GM21423 (cell line): ENCODE measurements around the gene KAT2B.

Experiments used
- ATAC-seq: cut with Tn5 transposase; IDR thresholded peaks from one replicate; pipeline ENCODE4 v1.9.1; 2021; ENCODE audit warnings: mild to moderate bottlenecking, moderate library complexity; ENCODE audit not compliant: unreplicated experiment

KAT2B gene

GRCh38 chr3:20064796-20065564, 24.7 kb downstream of the KAT2B start:
- ATAC-seq: no peak

- no peak for ATAC-seq
These were observed 25.8 kb downstream of the KAT2B start for GRCh38 chr3:20066079-20066478.

DNA sequence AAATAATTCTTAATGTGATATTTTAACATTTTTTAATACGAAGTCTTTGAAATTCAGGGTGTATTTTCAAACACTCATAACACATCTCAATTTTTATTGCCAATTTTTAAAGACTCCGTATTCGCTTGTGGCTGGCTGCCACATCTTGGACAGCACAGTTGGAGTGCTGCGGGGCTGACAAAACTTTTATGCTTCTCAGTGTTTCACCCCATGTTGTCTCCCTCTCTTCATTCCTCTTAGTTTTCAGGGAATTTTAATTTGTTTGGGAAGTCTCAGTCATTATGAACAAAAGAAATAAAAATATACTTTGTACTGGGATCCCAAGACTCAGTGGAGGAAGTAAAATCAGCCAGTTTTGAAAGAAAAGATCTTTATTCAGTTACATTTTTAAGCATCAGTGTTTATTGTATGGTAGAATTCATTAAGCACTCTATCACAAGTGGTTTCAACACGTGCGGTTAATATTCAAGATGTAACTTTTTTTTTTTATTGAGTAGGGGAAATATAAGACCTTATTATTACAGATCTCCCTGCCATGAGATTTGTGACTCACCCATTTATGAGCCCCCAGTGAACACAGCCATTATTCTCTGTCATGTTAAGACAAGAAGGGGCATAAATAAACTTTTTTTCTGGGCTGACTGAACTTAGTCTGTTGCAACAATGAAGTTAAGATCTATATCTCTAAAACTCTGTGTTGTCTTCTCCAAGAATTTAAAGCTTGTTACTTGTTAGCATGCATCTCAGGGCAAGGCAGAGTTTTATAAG, 26.8 kb downstream of the KAT2B start:
- ATAC-seq: no peak

- ATAC-seq: no peak
These were observed 28.4 kb downstream of the KAT2B start for GRCh38 chr3:20068512-20069177.

DNA sequence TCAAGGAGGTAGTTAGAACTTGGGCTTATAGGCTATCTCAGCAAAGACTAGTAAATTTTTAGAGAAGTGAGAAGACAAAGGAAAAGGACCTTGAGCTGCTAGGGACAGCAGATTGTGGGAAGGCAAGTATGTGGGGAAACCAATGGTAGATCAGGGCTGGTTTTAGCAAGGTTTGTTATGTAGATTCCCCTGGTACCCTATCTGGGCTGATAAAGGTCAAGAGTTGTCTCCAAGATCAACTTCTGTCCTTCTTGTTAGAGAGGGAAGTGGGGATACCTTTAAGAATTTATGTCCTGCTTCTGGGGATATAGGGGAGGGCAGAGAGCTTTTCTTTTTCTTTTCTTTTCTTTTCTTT, 28.9 kb downstream of the KAT2B start:
- ATAC-seq: no peak

DNA sequence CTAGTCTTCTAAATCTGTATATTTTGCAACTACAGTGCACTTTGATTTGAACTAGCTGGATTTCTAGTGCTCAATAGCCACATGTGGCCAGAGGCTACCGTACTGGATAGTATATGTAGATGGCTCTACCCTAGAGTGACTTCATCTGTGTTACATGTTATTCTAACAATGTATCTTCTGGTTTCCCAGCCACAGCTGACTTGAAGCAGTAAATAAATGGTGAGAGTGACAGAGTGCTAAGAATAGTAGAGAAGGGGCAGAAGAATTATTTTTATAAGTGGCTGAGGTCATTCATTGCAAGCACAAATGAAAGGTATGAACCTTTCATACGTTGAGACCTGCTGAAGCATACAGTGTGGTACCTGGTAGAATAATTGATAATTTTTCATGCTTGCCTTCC, 30.9 kb downstream of the KAT2B start:
- ATAC-seq: no peak

GRCh38 chr3:20072422-20072821, 32.2 kb downstream of the KAT2B start:
- no peak for ATAC-seq

DNA sequence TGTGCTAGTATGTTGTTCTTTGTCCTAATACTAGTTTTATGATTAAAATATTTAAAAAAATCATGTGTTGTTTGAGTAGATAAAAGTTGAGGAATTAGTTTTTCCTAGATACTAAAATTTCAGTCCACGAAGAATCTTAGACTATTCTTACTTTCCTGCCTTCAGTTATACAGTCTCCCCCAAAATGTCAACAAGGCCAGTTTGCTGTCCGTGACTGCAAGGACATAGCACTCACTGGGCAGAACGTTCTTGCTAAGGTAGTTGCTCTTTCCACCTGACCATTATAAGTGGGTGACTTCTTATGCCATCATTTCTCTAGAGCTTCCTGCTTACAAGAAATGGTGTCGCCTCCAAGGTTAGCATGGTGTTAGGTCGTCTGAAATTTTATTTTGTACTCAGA, 32.8 kb downstream of the KAT2B start:
- ATAC-seq: no peak

GRCh38 chr3:20073683-20074082, 33.4 kb downstream of the KAT2B start:
- no peak for ATAC-seq

GRCh38 chr3:20074226-20075063, 34.2 kb downstream of the KAT2B start:
- ATAC-seq: no peak

GRCh38 chr3:20075197-20075596, 35.0 kb downstream of the KAT2B start:
- no peak for ATAC-seq

DNA sequence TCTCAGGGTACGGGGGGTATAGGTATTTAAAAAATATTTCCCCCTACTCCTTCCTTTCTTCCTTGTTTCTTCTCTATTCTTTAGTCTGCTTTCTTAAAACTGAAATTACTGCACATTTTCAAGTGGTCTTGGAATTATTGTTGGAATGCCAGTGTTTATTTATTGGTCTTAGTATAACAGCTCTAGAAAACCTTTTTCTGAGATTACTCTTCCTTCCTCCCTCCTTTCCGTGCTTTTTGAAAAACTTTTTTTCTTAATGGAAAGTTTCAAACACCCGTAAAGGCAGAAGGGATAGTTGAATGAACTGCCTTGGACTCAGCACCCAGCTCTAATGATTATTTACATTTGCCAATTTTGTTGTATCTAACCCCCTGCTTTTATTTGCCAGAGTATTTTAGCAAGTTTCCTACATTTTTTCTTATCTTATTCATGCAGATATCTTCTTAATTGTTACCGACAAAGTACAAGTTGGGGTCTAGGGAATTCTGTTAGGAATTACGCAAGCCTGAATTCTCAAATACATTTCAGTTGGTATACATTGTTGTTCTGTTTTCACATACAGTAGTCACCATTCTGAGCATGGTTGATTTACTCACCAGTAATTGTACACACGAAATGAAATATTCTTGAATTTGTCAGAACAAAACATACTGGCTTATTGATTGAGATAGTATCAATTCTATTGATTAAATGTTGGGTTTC, 36.2 kb downstream of the KAT2B start:
- ATAC-seq: no peak

GRCh38 chr3:20077068-20077467, 36.8 kb downstream of the KAT2B start:
- no peak for ATAC-seq

- ATAC-seq: no peak
These were observed 38.0 kb downstream of the KAT2B start for GRCh38 chr3:20078194-20078714.

GRCh38 chr3:20079621-20080020, 39.4 kb downstream of the KAT2B start:
- no peak for ATAC-seq

DNA sequence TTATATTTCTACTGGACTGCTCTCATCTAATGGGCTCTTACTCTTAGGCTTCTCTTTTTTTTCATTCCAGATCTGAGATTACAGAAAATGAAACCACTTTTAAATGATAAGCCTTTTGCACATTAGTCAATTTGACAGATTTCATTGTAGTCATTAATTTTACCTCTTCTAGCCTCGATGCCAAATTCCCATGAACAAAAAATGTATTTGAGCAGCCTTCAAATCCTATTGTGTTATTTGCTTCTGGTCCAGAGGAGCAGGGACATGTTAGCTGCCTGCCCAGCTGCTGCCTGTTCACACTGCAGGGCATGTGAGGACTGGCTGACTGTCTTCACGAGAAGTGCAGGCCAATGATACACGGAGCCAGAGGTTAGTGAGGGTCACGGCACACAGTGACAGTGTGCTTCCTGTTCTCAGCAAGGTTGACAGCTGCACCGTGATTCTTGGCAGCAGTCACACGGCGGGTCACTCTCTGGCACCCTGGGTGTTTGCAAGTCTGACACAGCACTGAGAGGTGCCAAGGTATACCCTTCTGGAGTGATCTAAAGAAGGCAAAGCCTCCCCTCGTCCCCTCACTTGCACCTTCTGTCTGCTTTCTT, 40.8 kb downstream of the KAT2B start:
- ATAC-seq: peak; percentile 97

DNA sequence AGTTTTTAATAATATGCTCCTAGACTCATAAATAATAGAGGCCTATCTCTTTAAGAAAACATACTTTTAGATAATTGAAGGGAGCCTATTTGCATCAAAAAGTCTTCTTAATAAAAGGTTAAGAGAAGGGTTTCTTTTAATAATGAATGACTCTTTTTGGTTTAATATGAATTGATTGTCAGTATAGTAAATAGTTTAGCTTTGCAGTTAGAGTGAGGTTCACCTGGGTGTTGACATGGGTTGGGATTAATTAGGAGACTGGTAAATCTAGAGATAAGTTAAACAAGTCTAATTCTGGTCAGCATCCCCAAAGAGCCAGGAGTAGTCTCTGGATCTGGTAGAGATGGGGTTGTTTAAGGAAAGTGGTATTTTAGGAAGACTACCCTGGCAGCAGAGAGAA, 43.0 kb downstream of the KAT2B start:
- ATAC-seq: no peak

GRCh38 chr3:20083953-20084352, 43.7 kb downstream of the KAT2B start:
- ATAC-seq: no peak

DNA sequence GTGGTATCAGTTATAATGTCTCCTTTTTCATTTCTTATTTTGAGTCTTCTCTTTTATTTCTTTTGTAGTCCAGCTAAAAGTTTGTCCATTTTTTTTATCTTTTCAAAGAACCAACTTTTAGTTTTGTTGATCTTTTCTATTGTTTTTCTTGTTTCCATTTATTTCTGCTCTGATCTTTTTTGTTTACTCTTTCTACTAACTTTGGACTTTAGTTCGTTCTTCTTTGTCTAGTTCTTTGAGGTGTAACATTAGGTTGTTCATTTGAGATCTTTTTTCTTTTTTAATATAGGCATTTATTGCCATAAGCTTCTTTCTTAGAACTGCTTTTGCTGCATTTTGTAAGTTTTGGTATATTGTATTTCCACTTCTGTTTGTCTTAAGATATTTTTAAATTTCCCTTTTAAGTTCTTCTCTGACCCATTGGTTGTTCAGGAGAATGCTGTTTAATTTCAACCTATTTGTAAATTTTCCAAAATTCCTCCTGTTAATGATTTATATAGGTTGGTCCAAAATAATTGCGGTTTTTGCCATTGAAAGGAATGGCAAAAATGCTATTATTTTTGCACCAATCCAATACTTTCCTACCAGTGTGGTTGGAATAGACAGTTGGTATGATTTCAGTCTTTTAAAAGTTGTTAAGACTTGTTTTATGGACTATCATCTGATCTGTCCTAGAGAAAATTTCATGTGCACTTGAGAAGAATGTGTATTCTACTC, 51.2 kb downstream of the KAT2B start:
- ATAC-seq: no peak
